Fibroblast of lung (primary cell): Measurements from ENCODE around the gene FAM181A.

Experiments used
- CTCF ChIP-seq, 2 donors: IDR thresholded peaks in 1 of 2; conservative IDR thresholded peaks in 1 of 2; 1 replicate in 1 of 2; 2 replicates in 1 of 2; pipeline ENCODE4 v1.5.1; 2011 to 2012; ENCODE audit warnings: low read length in 2 of 2, control low read depth in 1 of 2, inconsistent platforms in 1 of 2, low read depth in 1 of 2, mild to moderate bottlenecking in 1 of 2
- EZH2 ChIP-seq: IDR thresholded peaks from 2 replicates; pipeline ENCODE4 v1.5.1; 2012; ENCODE audit warnings: low read length, control low read depth, mild to moderate bottlenecking; ENCODE audit errors: missing control alignments

GRCh38 chr14:93970585-93970964 lies 43.4 kb downstream of the FAM181A start:
- TF ChIP-seq CTCF (conservative IDR thresholded peaks at IDR 0.05 in 1 of 2, IDR thresholded peaks at IDR 0.05 in 1 of 2; ENCODE audit: low read depth in 1 of 2, low read length in 2 of 2) (no peak), EZH2 (no peak)
